ENCODE results near the gene GIT1.

GIT1 gene

DNA sequence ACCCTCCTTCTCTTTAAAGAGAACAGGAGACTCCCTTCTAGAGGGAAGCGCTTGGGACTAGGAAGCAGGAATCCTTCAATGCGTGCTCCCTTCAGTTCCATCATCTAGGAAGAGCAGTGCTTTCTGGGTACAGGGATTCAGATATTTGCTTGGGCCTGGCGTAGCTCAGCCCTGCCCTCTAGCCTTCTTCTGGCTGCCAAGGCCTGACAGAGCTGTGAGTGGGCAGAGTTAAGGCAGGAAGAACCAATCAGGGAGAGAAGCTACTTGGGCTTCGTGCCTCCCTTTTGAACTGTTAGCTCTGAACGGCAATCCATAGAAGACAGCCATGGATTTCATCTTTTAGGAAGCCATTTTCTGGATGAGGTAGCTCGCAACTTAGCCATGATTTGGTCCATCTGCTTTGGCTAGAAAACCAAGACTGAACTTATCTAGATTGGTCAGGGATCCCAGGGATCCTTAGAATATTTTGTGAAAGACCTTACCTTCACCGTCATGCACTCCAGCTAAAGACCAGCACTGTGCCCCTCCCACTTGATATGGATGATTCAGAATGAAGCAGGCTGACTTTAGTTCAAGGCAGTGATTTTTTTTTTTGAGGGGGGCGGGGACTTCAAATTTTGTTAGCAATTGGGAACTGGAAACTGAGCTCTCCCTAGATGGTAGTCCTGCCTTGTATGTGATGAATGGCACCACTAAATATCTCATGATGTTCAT lies 35.7 kb upstream of the GIT1 start:
- no peak for TF ChIP-seq CTCF (IDR thresholded peaks at IDR 0.05; ENCODE audit: control insufficient read depth, insufficient read depth, low read depth, low read length, missing control alignments)
- H3K4me3 ChIP-seq (ENCODE audit: control insufficient read depth, low read depth, low read length) = no peak overlapping the region
- no peak for DNase-seq (ENCODE audit: low read depth)

DNA sequence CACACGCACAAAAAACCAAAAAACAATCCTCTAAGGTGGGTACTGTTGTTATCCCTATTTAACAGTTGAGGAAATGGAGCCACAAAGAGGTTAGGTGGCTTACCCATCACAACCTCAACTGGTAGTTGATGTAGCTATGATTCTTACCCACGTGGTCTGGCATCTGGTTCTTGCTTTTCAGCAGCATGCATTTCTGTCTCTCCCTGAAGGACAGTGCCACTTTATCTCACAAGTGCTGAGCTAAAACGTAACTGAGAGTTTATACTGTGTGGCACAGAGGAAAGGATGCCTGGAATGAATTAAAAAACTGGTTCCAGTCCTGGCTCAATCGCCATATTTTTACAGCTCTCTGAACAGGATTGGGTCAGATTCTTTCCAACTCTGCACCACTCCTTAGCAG lies 35.1 kb upstream of the GIT1 start:
- H3K4me3 ChIP-seq (ENCODE audit: control insufficient read depth, low read depth, low read length) = no peak overlapping the region
- no peak for DNase-seq (ENCODE audit: low read depth)
- no peak for TF ChIP-seq CTCF (IDR thresholded peaks at IDR 0.05; ENCODE audit: control insufficient read depth, insufficient read depth, low read depth, low read length, missing control alignments)

DNA sequence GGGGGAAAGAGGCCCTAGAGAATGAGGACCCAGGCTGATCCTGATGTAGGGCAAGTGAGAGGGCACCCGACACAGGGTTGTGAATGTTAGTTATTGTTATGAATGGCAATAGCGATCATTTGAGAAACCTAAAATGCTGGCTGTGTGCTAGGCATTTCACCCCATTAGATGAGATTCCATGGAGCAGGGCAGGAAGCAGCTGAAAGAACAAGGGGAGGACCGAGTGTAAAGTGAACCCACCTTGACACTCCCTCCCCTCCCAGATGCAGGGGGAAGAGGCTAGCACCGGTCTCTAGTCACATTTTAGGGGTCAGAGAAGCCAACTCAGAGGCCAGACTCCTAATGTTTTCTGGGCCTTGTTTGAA lies 33.8 kb upstream of the GIT1 start:
- no peak overlapping the region for H3K4me3 ChIP-seq (ENCODE audit: control insufficient read depth, low read depth, low read length)
- no peak for TF ChIP-seq CTCF (IDR thresholded peaks at IDR 0.05; ENCODE audit: control insufficient read depth, insufficient read depth, low read depth, low read length, missing control alignments)
- no peak for DNase-seq (ENCODE audit: low read depth)

DNA sequence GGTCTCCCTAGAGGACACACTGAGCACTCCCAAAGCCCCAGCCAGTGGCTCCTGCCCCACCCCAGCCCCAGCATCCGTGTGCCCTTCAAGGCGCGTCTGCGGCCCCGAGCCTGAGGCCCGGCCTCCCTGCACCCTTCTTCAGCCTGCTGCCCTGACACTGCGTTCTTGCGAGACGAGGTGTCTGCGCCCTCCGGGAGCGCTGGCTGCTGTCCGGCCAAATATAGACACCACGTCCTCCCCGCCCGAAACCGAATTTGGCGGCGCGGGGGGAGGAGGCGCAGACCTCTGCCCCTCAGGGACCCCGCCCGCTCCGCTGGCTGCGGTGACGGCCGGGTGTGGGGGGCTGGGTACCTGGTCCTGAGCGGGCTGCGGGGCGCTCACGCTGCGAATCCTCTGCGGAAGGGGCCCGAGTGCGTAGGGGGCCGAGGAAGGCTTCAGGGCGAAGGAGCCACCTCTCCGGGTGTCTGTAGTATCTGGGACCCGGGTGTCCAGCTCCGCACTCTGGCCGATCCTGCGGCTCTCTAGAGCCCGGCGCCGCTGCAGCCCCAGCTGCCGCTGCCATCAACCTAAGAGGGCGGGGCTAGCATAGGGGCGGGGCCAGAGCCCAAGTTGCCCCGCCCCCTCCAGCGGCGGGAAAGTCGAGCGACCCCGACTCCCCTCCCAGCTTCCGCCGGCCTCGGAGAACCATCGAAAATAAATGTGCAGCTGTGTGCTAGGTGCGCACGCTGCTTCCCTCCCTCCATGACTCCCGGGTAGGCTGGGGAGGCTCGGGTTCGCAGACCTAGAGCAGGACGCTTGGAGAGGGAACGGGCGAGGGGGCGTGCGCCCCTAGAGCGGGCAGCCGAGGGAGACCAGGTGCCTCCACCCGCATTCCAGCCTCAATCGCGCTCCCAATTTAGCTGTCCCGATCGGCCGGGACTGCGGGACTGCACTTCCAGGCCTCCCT lies 33.2 kb upstream of the GIT1 start, which contains the start of gene CORO6:
Gene CORO6, minus strand, starts transcription at position 576 of the 946 bp plus-strand sequence. CDS start 1,491 bp downstream, outside the sequence.
- DNase-seq (ENCODE audit: low read depth) = no peak
- H3K4me3 ChIP-seq (ENCODE audit: control insufficient read depth, low read depth, low read length) = peak within 1 kb of the TSS; percentile 64
- TF ChIP-seq CTCF (IDR thresholded peaks at IDR 0.05; ENCODE audit: control insufficient read depth, insufficient read depth, low read depth, low read length, missing control alignments) = no peak

DNA sequence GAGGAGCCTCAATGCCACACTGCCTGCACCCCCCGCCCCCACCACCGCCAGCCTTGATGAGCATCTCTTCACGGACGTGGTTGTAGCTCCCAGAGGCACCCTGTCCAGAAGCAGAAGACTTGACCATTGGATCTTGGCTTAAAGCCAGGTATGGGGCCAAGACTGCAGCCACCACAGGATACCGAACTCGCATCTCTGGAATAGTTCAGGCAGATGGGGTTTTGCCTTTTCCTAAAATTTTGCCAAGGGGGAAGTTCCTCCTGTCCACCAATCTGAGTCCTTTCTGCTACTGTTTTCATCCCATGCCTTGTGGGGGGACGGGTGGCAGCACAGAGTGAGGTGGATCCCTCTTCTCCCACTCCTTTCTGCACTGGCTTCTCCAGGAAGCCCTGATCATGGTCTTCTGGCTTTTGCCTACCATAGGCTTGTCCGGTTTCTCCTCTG lies 32.3 kb upstream of the GIT1 start:
- no peak for DNase-seq (ENCODE audit: low read depth)
- peak overlapping the region; percentile 64 for H3K4me3 ChIP-seq (ENCODE audit: control insufficient read depth, low read depth, low read length)
- no peak for TF ChIP-seq CTCF (IDR thresholded peaks at IDR 0.05; ENCODE audit: control insufficient read depth, insufficient read depth, low read depth, low read length, missing control alignments)

DNA sequence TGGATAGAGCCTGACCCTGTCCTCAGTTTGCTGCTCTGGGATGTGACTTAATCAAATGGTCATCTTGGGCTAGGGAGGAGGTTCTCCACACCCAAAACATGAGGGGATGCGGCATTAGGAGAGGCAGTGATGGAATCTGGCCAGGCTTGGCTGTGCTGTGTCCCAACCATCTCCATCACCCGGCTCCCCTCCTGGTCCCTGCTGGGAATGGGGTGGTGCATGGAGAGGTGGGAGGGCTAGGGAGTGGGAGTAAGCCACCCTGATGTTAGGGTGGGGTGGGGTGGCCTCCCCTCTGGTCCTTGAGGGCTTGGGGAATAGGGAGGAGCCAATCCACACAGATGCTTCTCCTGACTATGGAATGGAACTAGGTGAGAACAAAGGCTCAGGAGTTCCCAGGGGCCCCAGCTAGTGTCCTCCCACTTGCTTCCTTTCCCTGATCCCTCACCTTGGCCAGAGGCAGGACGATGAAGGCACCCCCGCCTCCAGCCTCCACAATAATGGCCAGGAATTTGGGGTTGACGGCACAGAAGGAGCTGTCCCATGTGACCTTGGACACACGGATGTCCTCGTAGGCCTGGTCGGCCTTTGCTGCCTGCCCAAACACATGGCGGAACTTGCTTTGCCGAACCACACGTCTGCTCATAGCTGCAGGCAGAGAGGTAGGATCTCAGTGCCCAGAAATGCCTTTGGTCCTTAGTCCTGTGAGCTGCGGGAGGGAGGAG lies 31.5 kb upstream of the GIT1 start:
- no peak overlapping the region for H3K4me3 ChIP-seq (ENCODE audit: control insufficient read depth, low read depth, low read length)
- no peak for DNase-seq (ENCODE audit: low read depth)
- no peak for TF ChIP-seq CTCF (IDR thresholded peaks at IDR 0.05; ENCODE audit: control insufficient read depth, insufficient read depth, low read depth, low read length, missing control alignments)
